HS-5 (cell line): ENCODE results near the gene RESP18.

ENCODE experiments used
- DNase-seq: peaks from one replicate; pipeline ENCODE4 v3.0.0-alpha.2; 2012; ENCODE audit warnings: low read depth

RESP18 gene

GRCh38 chr2:219277703-219278654 lies 54.6 kb downstream of the RESP18 start:
- no peak for DNase-seq
